Pancreas (tissue), 10 donors: ENCODE results near the gene ANKRD29. TPM values are rescaled to one million over a fixed set of nuclear protein-coding genes. Genes with fewer than 3 reads are reported as not detected.
"Not testable (repeated sequence)": the region's sequence is repeated elsewhere in the genome, so short reads cannot be mapped to it uniquely, and the experiment has no call there.

Experiments
- ATAC-seq, 4 donors: fragments of 200-7000 bp; cut with Tn5 transposase; one replicate each; pipeline versions ENCODE4 v1.8.0 to v1.9.1; 2020; ENCODE audit warnings: mild to moderate bottlenecking in 4 of 4, moderate library complexity in 4 of 4
- DNase-seq, 6 donors: peaks; one replicate each; pipeline ENCODE4 v3.0.0-alpha.2; 2020
- FAIRE-seq: peaks from 2 replicates; lab custom pipeline; 2012; peaks lifted over from hg19 to GRCh38; lab: Jason Lieb, UNC
- H3K27ac ChIP-seq, 4 donors: fragments of 200-600 bp; sonication (generic); 1 replicate in 3 of 4; 2 replicates in 1 of 4; pipeline versions ENCODE4 v1.5.0 to v1.8.0; 2020
- H3K27me3 ChIP-seq, 4 donors: fragments of 200-600 bp; one replicate each; pipeline ENCODE4 v1.8.0; 2021
- H3K36me3 ChIP-seq, 3 donors: fragments of 200-600 bp; sonication (generic) in 1 of 3; one replicate each; pipeline versions ENCODE4 v1.5.0 to v1.8.0; 2020 to 2021
- H3K4me1 ChIP-seq, 3 donors: fragments of 200-600 bp; one replicate each; pipeline ENCODE4 v1.8.0; 2021
- H3K4me3 ChIP-seq, 4 donors: fragments of 200-600 bp; sonication (generic) in 2 of 4; one replicate each; pipeline versions ENCODE4 v1.5.0 to v1.8.0; 2020 to 2021
- H3K9me3 ChIP-seq, 4 donors: fragments of 200-600 bp; one replicate each; pipeline ENCODE4 v1.8.0; 2021
- WGBS, 2 donors: extraction: QIAGEN DNeasy Blood & Tissue Kit; methylation state at CpG; one replicate each; pipeline ENCODE4 v1.1.7; 2013; 5-methylcytosine and 5-hydroxymethylcytosine counted together
- intact Hi-C, 3 donors: fragments of 100-400 bp; cut with DNase I; formaldehyde crosslinking; loops; one replicate each; pipeline versions ENCODE4 v1.11.1 to v1.14.2; 2022
- polyA plus RNA-seq, 2 donors: library from polyadenylated mRNA; stranded (reverse); fragments of 200-250 nt; gene quantifications; one replicate each; pipeline ENCODE4 v1.2.3, GENCODE V29; 2013
- total RNA-seq, 6 donors: library from RNA; stranded (reverse); fragmentation: NEBNext Ultra II Directional in 4 of 6; extraction: Animal tissue kit (Norgen Biotek cat#: 25700) in 4 of 6; gene quantifications; one replicate each; pipeline versions ENCODE4 v1.2.1 to v1.2.4, GENCODE V29; 2021 to 2023
- TF ChIP-seq, protein P1 (sequence below), 4 donors: fragments of 200-600 bp; sonication (generic) in 3 of 4; IDR thresholded peaks; one replicate each; pipeline versions ENCODE4 v1.5.0 to v1.8.0; 2021; ENCODE audit warnings: antibody characterized with exemption in 4 of 4
- donor health status: healthy with polysubstance abuse.
- donor health status: DM: no; HTN: no; CAD: no; lungs with moderate emphysema.
- donor health status: DM: no; HTN: no; CAD: no.
- donor health status: control.
- donor health status: control.
- donor health status: Bipolar disorder and iron deficiency.
- donor health status: DM: yes; HTN: yes; CAD: no.
- donor health status: DM: no; HTN: no; CAD: no.
- donor health status: DM: no; HTN: no; CAD: no.
- donor health status: DM: yes; HTN: yes; CAD: no.

The ANKRD29 gene
- total and polyA plus RNA-seq, 8 donors, result 0.24 to 2.0 (median 0.65) TPM

DNA sequence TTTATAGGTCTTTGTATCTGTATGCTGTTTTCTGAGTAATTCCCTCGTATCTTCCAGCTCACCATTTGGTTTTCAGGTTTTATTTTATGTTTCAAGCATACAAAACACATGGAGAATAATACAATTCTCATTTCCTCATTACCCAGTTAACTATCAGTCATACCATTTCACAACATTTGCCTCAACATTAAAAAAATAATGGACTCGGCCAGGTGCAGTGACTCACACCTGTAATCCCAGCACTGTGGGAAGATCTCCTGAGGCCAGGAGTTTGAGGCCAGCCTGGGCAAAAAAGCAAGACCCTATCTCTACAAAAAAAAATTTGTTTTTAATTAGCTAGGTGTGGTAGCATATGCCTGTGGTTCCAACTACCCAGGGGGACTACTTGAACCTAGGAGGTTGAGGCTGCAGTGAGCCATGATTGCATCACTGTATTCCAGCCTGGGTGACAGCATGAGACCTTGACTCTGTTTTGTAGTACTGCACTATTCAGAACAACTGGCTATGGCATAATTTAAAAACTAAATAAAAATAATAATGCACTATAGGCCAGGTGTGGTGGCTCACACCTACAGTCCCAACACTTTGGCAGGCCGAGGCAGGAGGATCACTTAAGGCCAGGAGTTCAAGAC, 96.7 kb downstream of the ANKRD29 start:
- Histone ChIP-seq H3K4me3 (no peak overlapping the region), H3K9me3 (no peaks in the 10 kb centered on the region), H3K27me3 (no peaks in the 10 kb centered on the region), H3K36me3 (peaks cover 0 to 8% (median 5%) of the 10 kb centered on the region in 3 donors), H3K4me1 (no peaks in the 10 kb centered on the region), H3K27ac (no peak overlapping the region)
- intact Hi-C loops, result no loop called here
- TF ChIP-seq, protein P1, sequence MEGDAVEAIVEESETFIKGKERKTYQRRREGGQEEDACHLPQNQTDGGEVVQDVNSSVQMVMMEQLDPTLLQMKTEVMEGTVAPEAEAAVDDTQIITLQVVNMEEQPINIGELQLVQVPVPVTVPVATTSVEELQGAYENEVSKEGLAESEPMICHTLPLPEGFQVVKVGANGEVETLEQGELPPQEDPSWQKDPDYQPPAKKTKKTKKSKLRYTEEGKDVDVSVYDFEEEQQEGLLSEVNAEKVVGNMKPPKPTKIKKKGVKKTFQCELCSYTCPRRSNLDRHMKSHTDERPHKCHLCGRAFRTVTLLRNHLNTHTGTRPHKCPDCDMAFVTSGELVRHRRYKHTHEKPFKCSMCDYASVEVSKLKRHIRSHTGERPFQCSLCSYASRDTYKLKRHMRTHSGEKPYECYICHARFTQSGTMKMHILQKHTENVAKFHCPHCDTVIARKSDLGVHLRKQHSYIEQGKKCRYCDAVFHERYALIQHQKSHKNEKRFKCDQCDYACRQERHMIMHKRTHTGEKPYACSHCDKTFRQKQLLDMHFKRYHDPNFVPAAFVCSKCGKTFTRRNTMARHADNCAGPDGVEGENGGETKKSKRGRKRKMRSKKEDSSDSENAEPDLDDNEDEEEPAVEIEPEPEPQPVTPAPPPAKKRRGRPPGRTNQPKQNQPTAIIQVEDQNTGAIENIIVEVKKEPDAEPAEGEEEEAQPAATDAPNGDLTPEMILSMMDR (IDR thresholded peaks at IDR 0.05), result no peak
- 79 to 85% methylated on average over 3 of the region's 3 CpGs for WGBS, 2 donors
- ATAC-seq (no peak), DNase-seq (no peak), FAIRE-seq (no peak)

DNA sequence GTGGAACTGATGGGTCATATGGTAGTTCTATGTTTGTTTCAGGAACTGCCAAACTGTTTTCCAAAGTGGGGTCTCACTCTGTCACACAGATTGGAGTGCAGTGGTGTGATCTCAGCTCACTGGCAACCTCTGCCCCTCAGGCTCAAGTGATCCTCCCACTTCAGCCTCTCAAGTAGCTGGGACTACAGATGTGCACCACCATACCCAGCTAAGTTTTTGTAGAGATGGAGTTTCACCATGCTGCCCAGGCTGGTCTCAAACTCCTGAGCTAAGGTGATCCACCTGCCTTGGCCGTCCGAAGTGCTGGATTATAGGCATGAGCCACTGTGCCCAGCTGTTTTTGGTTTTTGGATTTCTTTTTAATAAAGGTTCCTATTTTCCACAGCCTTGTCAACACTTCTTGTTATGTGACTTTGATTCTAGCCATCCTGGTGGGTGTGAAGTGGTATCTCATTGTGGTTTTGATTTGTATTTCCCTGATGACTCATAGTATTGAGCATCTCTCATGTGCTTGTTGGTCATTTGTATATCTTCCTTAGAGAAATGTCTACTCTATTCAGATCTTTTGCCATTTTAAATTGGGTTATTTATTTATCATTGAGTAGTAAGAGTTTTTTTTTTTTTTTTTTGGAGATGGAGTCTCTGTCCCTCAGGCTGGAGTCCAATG, 99.2 kb downstream of the ANKRD29 start:
- no peak for DNase-seq
- WGBS, 2 donors, result 88 to 99% methylated on average over 2 of the region's 2 CpGs
- H3K9me3 ChIP-seq, result no peaks in the 10 kb centered on the region
- TF ChIP-seq, protein P1 (IDR thresholded peaks at IDR 0.05), result no peak
- FAIRE-seq, result no peak
- no peaks in the 10 kb centered on the region for H3K27me3 ChIP-seq
- no peak for ATAC-seq
- intact Hi-C loops, result no loop called here
- H3K4me1 ChIP-seq, result no peaks in the 10 kb centered on the region
- peaks cover 0 to 19% (median 10%) of the 10 kb centered on the region in 3 donors for H3K36me3 ChIP-seq
- H3K4me3 ChIP-seq, result no peak overlapping the region
- no peak overlapping the region for H3K27ac ChIP-seq

DNA sequence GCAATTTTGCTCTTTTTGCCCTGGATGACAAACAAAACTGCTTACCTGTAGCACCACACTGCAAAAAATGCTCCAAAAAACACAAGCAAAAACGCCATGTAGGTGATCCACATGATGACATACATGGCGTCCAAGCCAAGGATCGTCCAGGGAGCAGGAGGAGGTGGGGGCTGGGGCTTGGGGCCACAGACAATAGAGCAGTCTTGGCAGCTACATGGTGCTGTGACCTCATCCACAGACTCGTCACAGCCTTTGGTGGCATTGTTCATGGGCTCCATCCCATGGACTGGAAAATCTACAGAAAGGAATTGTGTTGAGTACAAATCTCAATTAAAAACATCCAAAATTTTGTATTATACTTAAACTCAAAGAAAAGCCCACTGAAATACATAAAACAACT, 102.5 kb downstream of the ANKRD29 start:
- Histone ChIP-seq H3K4me1 (no peaks in the 10 kb centered on the region), H3K4me3 (no peak overlapping the region), H3K36me3 (peaks cover 0 to 26% (median 6%) of the 10 kb centered on the region in 3 donors), H3K27me3 (no peaks in the 10 kb centered on the region), H3K27ac (no peak overlapping the region), H3K9me3 (no peaks in the 10 kb centered on the region)
- intact Hi-C loops, result no loop called here
- FAIRE-seq (no peak), DNase-seq (no peak), ATAC-seq (no peak)
- TF ChIP-seq, protein P1 (IDR thresholded peaks at IDR 0.05), result no peak
- WGBS, 2 donors, result 88% methylated on average over 4 of the region's 4 CpGs

DNA sequence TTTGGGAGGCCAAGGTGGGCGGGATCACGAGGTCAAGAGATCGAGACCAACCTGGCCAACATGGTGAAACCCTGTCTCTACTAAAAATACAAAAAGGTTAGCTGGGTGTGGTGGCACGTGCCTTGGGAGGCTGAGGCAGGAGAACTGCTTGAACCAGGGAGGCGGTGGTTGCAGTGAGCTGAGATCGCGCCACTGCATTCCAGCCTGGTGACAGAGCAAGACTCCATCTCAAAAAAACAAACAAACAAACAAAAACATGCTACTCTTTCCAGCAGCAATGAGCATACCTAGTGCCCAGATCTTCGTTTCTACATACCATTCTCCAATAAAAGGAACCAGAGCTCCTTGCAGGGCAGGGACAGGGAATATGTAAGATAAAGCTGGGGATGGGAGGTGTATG, 105.2 kb downstream of the ANKRD29 start:
- H3K4me3 ChIP-seq, FAIRE-seq, H3K27me3 ChIP-seq, DNase-seq, H3K27ac ChIP-seq, H3K4me1 ChIP-seq, H3K9me3 ChIP-seq, ATAC-seq, intact Hi-C loops: not testable (repeated sequence)
- WGBS, 2 donors, result 91 to 97% methylated on average over 8 of the region's 8 CpGs
- peaks cover 0 to 40% (median 12%) of the 10 kb centered on the region in 3 donors for H3K36me3 ChIP-seq

DNA sequence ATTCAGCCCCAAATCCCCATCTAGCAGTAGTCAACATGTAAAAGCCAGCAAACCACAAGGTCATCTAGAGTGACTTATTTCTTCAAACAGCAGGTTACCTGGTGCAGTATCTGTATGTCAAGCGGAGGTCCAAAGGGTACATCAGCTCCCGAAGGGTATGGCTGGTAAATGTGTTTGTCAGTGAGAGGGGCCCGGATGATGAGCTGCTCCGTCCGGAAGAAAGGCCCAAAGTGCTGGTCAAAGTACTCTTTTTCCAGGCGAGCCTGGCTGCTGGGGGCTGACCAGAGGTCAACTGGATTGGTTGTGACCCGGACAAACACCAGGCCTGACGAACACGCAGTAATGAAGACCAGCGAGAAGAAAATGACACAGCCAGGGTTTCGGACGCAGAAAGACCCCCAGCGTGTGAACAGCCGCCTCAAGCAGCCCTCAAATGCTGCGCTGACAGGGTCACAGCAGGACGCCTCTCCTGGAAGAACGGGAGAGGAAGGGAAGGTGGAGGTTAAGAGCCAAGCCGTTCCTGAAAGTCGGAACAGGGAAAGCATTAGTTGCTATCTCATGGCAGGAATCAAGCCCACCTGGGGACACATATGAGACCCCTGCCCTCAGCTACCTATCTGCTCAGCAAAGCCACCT, 106.4 kb downstream of the ANKRD29 start:
- WGBS, 2 donors, result 94 to 95% methylated on average over 19 of the region's 19 CpGs
- DNase-seq (no peak), ATAC-seq (no peak), FAIRE-seq (no peak)
- TF ChIP-seq, protein P1 (IDR thresholded peaks at IDR 0.05), result no peak
- H3K4me1 ChIP-seq, result no peaks in the 10 kb centered on the region
- H3K36me3 ChIP-seq, result peaks cover 0 to 43% (median 12%) of the 10 kb centered on the region in 3 donors
- no peaks in the 10 kb centered on the region for H3K27me3 ChIP-seq
- intact Hi-C loops, result no loop called here
- no peak overlapping the region for H3K4me3 ChIP-seq
- no peaks in the 10 kb centered on the region for H3K9me3 ChIP-seq
- H3K27ac ChIP-seq, result no peak overlapping the region
